ENCODE data around the gene OR52M1. TPM values are rescaled to one million over a fixed set of nuclear protein-coding genes. Genes with fewer than 3 reads are reported as not detected.
"Not testable (repeated sequence)": the region's sequence is repeated elsewhere in the genome, so short reads cannot be mapped to it uniquely, and the experiment has no call there.

OR52M1 gene
- not detected in 2 replicates for total RNA-seq (2014; rRNA removed; shearing (Covaris generic); ENCODE audit: low replicate concordance)

DNA sequence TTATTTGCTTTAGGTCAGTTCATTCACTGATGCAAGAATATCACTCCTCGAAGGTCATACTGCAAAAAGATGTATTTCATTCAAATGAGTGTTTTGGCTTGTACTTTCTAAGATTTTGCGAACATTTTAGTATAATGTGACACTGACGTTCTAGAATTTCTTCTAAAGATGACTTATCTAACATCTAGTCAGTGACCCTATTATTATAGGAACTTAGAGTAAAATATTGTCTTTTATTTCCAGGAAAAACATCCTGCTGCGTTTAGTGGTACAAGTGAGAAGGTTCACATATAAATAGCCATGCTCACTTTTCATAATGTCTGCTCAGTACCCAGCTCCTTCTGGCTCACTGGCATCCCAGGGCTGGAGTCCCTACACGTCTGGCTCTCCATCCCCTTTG, at the start of gene OR52M1:
OR52M1 (plus strand) TSS at position 301 of the 400 bp plus-strand sequence; CDS start at position 301, 0 bp downstream.
- DNase-seq, result no peak
- Histone ChIP-seq H3K9me3 (no peaks in the 10 kb centered on the region), H3K4me3 (no peak within 1 kb of the TSS), H3K36me3 (no peaks in the 10 kb centered on the region), H3K27me3 (no peaks in the 10 kb centered on the region)

DNA sequence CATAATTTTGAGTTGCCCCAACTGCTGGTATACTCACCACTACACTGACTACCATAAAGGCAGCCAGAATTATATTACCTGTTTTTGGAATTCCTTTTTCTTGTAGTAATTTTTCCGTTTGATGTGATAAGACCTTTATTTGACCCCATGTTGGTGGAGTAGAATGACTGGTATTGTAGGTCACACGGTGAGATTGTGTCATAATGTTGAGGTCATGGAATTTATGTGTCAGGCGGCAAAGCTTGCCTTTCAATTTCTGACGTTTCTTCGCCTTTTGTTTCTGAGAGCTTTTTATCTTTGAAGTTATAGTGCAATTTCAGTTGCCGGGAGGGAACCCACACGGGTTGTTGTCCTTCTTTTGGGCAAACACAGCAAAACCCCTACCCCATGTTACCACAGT, 49.5 kb upstream of the OR52M1 start:
- DNase-seq, result no peak

DNA sequence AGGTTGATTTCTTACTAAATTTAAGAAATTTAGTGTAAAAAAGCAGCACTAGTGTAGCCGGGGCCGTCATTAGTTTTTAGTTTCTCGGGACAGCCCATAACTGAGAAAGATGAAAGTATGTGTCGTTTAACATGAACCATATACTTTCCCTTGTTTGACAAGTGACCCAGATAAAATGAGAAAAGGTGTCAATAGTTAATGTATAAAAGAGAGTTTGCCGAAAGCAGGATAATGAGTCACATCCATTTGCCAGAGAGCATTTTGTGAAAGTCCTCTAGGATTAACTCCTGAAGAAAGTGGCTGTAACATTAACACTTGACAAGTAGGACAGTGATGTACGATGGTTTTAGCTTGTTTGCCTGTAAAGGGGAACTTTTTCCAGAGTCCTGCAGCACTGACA, 49.0 kb upstream of the OR52M1 start:
- Histone ChIP-seq H3K27me3 (no peaks in the 10 kb centered on the region), H3K4me3 (no peak overlapping the region), H3K36me3 (no peaks in the 10 kb centered on the region), H3K9me3 (no peaks in the 10 kb centered on the region)
- DNase-seq, result no peak

More for the DNA sequence above, 49.5 kb upstream of the OR52M1 start:
- H3K27me3 ChIP-seq, result no peaks in the 10 kb centered on the region
- no peaks in the 10 kb centered on the region for H3K9me3 ChIP-seq
- no peak overlapping the region for H3K4me3 ChIP-seq
- H3K36me3 ChIP-seq, result no peaks in the 10 kb centered on the region

DNA sequence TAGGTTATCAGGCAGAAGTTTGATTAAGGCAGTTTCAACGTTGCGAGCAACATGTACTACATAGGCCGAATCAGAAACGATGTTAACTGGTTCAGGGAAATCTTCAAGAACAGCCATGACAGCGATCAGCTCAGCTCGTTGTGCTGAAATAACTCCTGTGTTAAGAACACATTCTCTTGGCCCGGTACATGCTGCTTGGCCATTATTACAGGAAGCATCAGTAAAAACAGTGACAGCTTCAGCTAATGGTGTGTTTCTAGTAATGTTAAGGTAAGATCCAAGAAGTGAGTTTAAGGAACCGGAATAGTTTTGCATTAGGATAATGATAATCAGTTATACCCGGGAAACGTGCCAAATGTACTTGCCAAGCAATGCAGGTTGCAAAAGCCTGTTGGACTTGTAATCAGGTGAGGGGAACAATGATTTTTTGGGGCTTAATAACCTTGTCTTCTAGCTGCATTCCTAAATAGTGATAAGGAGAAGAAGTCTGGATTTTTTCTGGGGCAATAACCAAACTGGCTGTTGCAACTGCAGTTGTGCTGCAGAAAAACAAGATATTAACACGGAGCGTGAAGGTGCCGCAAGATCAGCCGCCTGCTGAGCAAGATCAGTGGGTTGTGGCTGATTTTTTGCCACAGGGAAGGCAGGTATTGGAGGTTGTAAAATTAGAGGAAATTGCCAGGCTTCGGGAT, 48.3 kb upstream of the OR52M1 start:
- H3K4me3 ChIP-seq, result no peak overlapping the region
- no peaks in the 10 kb centered on the region for H3K9me3 ChIP-seq
- H3K27me3 ChIP-seq, result no peaks in the 10 kb centered on the region
- DNase-seq, result no peak
- H3K36me3 ChIP-seq, result no peaks in the 10 kb centered on the region

DNA sequence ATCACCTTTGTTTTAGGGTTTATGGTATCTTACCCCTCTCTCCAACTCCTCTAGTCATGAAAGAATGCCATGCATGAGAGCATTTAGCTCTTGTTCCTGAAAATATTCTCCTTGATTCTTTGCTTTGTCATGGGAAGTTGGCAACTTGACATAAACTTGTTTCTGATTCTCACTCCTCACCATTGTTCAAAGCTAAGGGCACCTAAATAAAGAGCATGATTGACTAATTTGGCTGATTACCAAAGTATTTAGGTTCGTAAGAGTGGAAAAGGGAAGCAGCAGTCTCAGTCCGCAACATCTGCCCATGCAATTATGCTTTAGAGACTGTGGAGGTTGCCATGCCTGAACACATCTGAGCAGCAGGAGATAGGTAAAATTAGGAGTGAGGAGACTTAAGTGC, 36.1 kb upstream of the OR52M1 start:
- no peaks in the 10 kb centered on the region for H3K36me3 ChIP-seq
- no peak for DNase-seq
- H3K27me3 ChIP-seq, result no peaks in the 10 kb centered on the region
- H3K4me3 ChIP-seq, result no peak overlapping the region
- H3K9me3 ChIP-seq, result no peaks in the 10 kb centered on the region

DNA sequence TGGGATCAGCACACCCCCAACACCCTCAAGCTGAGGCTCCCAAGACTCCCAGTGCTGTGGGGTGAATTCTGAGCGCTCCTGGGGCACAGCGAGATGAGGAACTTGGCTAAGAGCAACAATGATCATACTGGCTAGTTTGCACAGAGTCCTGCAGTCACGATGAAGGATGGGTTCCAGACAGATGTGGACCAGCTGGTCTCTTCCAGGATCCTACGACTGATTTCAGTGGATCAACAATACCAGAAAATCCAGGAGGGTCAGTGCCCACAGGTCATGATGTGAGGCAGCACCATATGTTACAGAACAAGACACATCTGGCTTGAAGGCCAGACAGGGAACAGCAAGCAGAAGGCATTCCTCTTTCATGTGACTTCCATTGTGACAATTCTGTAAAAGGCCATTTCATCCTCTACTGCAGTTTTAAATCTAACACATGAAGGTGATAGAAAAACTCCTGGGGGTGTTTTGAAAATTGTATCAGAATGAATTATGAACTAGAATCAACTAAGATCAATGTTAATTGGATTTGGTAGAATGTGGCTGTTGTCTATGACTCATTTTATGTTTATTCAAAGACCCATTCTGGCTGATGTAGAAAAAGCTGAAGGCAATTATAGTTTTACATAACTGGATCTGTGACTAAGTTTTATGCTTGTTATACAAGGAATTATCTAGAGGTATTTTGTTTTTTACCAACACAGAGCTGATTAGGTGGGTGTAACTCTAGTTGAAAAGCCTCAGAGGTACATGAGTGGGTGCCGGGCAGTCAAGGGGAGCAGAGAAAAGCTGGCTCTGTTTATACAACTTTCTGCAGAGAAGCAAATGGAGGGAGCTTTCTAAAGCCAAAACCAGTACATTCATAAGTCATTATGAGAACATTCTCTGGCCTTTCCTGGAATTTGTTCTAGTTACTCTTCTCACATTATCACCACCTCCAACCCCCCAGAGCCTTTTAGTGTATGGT, 33.4 kb upstream of the OR52M1 start:
- Histone ChIP-seq H3K4me3 (no peak overlapping the region), H3K36me3 (no peaks in the 10 kb centered on the region), H3K9me3 (no peaks in the 10 kb centered on the region), H3K27me3 (no peaks in the 10 kb centered on the region)
- no peak for DNase-seq

DNA sequence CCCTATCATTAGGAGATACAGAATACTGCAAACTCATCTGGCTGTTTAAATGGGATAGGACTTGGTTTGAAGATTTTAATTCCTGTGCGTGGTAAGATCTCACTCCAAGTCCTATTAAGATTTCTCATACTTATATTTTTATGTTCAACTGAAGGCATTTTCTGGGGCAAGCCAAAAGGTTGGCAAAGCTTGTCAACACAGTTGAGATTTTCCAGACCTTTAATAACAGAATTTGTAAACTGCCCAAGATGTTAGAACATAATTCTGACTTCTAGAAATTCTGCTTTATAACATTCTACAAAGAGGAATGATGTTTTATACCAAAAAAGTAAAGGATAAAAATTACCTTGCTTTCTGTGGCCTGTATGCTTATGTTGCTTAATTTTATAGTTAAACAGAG, 30.8 kb upstream of the OR52M1 start:
- no peaks in the 10 kb centered on the region for H3K36me3 ChIP-seq
- no peaks in the 10 kb centered on the region for H3K27me3 ChIP-seq
- H3K9me3 ChIP-seq, result no peaks in the 10 kb centered on the region
- H3K4me3 ChIP-seq, result no peak overlapping the region
- no peak for DNase-seq

- no peaks in the 10 kb centered on the region for H3K36me3 ChIP-seq
- H3K27me3 ChIP-seq, result no peaks in the 10 kb centered on the region
- no peaks in the 10 kb centered on the region for H3K9me3 ChIP-seq
- H3K4me3 ChIP-seq, result no peak overlapping the region
- no peak for DNase-seq
These were observed 22.7 kb upstream of the OR52M1 start for GRCh38 chr11:4522339-4522738.

GRCh38 chr11:4522752-4523151, 22.2 kb upstream of the OR52M1 start:
- Histone ChIP-seq H3K9me3 (no peaks in the 10 kb centered on the region), H3K36me3 (no peaks in the 10 kb centered on the region)

DNA sequence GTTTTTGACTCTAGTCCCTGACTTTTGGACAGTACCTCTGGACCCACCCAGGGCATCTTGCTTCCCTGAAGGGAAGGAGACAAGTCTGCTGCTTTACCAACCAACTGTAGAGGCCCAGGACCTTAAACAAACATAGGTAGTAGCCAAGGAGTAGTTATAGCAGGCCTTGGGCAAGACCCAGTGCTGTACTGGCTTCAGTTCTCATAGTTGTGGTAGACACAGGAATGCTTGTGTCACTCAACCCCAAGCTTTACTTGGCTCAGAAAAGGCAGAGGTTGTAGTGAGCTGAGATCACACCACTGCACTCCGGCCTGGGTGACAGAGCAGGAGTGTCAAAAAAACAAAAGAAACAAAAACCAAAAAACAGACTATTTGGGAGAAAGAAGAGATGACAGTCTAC, 21.3 kb upstream of the OR52M1 start:
- Histone ChIP-seq H3K9me3 (no peaks in the 10 kb centered on the region), H3K4me3 (no peak overlapping the region), H3K36me3 (no peaks in the 10 kb centered on the region), H3K27me3 (no peaks in the 10 kb centered on the region)
- no peak for DNase-seq

More at GRCh38 chr11:4522752-4523151, 22.2 kb upstream of the OR52M1 start:
- no peaks in the 10 kb centered on the region for H3K27me3 ChIP-seq
- no peak for DNase-seq
- H3K4me3 ChIP-seq, result no peak overlapping the region

DNA sequence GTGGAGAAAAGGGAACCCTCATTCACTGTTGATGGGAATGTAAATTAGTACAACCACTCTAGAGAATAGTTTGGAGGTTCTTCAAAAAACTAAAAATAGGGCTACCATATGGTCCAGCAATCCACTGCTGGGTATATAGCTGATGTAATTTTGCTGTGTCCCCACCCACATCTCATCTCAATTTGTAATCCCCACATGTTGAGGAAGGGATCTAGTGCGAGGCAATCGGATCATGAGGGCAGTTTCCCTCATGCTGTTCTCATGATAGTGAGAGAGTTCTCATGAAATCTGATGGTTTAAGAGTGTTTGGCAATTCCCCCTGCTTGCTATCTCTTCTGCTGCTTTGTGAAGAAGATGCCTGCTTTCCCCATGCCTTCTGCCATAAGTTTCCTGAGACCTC, 17.1 kb upstream of the OR52M1 start:
- no peaks in the 10 kb centered on the region for H3K27me3 ChIP-seq
- no peak overlapping the region for H3K4me3 ChIP-seq
- no peak for DNase-seq
- H3K9me3 ChIP-seq, result no peaks in the 10 kb centered on the region
- H3K36me3 ChIP-seq, result no peaks in the 10 kb centered on the region

DNA sequence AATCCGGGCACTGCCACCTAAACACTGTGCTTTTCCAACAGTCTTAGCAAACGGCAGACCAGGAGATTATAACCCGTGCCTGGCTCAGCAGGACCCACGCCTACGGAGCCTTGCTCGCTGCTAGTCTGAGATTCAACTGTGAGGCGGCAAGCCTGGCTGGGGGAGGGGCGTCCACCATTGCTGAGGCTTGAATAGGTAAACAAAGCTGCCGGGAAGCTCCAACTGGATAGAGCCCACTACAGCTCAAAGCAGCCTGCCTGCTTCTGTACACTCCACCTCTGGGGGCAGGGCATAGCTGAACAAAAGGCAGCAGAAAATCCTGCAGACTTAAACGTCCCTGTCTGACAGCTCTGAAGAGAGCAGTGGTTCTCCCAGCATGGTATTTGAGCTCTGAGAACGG, 13.3 kb upstream of the OR52M1 start:
- H3K4me3 ChIP-seq, H3K9me3 ChIP-seq, H3K36me3 ChIP-seq, H3K27me3 ChIP-seq, DNase-seq: not testable (repeated sequence)

GRCh38 chr11:4539603-4540219, 5.3 kb upstream of the OR52M1 start:
- DNase-seq, result peak; percentile 2
- Histone ChIP-seq H3K9me3 (no peaks in the 10 kb centered on the region), H3K27me3 (no peaks in the 10 kb centered on the region), H3K36me3 (no peaks in the 10 kb centered on the region), H3K4me3 (no peak overlapping the region)

- no peaks in the 10 kb centered on the region for H3K36me3 ChIP-seq
- H3K27me3 ChIP-seq, result no peaks in the 10 kb centered on the region
- H3K9me3 ChIP-seq, result no peaks in the 10 kb centered on the region
- H3K4me3 ChIP-seq, result no peak overlapping the region
- no peak for DNase-seq
These were observed 3.9 kb upstream of the OR52M1 start for GRCh38 chr11:4541071-4541470.

- Histone ChIP-seq H3K9me3 (no peaks in the 10 kb centered on the region), H3K36me3 (no peaks in the 10 kb centered on the region), H3K4me3 (no peak overlapping the region), H3K27me3 (no peaks in the 10 kb centered on the region)
- no peak for DNase-seq
These were observed 1.4 kb upstream of the OR52M1 start for GRCh38 chr11:4543561-4543960.

DNA sequence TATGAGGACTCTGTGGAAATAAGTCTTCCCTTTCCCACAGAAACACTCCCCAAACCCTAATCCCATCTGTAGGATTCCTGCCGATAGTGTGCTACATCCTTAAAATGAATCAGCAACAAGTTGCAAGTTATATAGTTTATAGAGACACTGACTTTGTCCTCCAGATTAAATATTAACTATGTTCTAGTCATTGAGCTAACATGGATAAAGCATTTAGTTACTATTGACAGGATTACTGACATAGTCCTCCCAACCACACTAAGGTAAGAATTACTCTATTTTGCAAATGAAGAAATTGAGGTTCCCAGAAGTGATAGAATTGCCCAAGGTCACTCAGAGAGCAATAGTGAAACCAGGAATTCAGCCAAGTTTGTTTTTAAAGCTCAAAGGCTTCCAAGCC, 1.9 kb downstream of the OR52M1 start:
- Histone ChIP-seq H3K27me3 (no peaks in the 10 kb centered on the region), H3K9me3 (no peaks in the 10 kb centered on the region), H3K36me3 (no peaks in the 10 kb centered on the region), H3K4me3 (no peak overlapping the region)
- no peak for DNase-seq

DNA sequence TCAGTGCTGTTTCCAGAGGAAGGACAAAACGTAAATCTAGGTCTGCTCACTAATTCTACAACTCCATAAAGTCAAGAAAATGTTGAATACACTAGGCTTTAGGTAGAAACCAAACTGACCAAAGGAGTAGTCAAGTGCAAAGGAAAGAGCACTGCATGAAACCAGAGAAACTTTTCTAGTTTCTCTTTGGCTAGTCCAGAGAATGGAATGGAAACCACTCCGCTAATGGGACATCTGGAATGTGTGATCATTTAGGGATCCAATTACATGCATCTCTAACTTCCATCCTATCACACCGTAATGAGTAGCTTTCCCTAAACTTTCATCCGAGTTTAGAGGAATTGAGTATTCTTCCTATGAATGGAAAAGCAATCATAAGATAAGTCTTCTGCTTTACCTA, 2.4 kb downstream of the OR52M1 start:
- no peaks in the 10 kb centered on the region for H3K27me3 ChIP-seq
- no peak for DNase-seq
- H3K36me3 ChIP-seq, result no peaks in the 10 kb centered on the region
- H3K4me3 ChIP-seq, result no peak overlapping the region
- H3K9me3 ChIP-seq, result no peaks in the 10 kb centered on the region

Measured in MG63 (cell line).